Right hindlimb (tissue), 1 donor: Measurements from ENCODE around the gene SCGB1D2.
"Not testable (repeated sequence)": the region's sequence is repeated elsewhere in the genome, so short reads cannot be mapped to it uniquely, and the experiment has no call there.

Experiments used
- DNase-seq: peaks from one replicate; pipeline ENCODE4 v3.0.0-alpha.2; 2018

SCGB1D2 gene, protein sequence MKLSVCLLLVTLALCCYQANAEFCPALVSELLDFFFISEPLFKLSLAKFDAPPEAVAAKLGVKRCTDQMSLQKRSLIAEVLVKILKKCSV

DNA sequence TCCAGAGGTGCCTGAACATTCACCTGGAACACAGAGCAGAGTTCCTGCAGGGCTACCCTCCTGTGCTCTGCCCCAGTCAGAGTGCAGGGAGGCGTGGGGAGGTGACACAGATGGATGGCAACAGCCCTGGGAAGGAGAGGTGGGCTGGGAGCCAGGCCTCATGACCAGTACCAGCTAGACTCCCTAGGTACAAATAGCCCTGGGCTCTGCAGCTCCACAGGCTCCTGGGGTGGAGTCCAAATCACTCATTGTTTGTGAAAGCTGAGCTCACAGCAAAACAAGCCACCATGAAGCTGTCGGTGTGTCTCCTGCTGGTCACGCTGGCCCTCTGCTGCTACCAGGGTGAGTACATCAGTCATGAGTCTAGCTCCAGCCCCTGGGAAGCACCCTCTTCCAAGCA lies at the start of gene SCGB1D2:
Gene SCGB1D2, plus strand, starts transcription at position 219 of the 400 bp plus-strand sequence. Its CDS starts 69 bp downstream, at position 288.
- no peak for DNase-seq

DNA sequence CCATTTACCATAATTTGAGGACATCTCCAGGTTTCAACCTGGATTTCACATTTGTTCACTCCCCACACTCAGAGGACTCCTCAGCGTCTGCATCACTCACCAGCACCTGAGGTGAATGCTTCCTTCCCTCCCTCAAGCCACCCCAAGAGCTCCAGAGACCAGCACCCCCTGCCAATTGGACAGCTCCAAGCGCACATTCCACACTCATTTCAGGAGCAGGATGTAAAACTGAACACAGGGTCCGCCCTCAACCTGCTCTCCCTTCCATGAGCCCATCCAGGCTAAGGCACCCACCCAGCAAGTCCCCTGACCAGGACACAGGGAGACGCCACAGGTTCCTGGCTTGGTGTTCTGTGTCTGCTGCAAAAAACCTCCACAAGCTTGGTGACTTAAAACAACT lies 48.1 kb upstream of the SCGB1D2 start:
- no peak for DNase-seq

DNA sequence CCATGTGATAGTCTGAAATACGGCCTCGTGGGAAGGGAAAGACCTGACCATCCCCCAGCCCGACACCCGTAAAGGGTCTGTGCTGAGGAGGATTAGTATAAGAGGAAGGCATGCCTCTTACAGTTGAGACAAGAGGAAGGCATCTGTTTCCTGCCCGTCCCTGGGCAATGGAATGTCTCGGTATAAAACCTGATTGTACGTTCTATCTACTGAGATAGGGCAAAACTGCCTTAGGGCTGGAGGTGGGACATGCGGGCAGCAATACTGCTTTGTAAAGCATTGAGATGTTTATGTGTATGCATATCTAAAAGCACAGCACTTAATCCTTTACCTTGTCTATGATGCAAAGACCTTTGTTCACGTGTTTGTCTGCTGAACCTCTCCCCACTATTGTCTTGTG lies 47.0 kb upstream of the SCGB1D2 start:
- not testable (repeated sequence) for DNase-seq

DNA sequence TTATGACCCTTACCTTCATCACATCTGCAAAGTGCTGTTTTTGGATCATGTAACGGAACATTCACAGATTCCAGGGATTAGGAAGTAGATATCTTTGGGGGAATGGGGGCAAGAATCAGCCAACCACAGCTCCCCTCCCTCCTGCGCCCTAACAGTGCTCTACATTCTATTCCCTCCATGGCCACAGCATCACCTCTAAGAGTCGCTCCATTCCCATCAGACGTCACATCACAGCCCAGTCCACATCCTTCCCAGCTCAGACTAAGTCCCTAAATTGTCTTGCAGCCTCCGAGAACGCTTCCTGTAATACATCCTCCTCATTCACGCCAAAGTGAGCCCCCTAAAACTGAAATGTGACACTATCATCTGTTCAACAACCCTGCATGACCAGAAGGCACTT lies 46.1 kb upstream of the SCGB1D2 start:
- DNase-seq = no peak

DNA sequence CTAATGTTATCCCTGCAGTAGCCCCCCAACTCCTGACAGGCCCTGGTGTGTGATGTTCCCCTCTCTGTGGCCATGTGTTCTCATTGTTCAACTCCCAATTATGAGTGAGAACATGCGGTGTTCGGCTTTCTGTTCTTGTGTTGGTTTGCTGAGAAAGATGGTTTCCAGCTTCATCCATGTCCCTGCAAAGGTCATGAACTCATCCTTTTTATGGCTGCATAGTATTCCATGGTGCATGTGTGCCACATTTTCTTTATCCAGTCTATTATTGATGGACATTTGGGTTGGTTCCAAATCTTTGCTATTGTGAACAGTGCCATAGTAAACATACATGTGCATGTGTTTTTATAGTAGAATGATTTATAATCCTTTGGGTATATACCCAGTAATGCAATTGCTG lies 44.6 kb upstream of the SCGB1D2 start:
- not testable (repeated sequence) for DNase-seq

DNA sequence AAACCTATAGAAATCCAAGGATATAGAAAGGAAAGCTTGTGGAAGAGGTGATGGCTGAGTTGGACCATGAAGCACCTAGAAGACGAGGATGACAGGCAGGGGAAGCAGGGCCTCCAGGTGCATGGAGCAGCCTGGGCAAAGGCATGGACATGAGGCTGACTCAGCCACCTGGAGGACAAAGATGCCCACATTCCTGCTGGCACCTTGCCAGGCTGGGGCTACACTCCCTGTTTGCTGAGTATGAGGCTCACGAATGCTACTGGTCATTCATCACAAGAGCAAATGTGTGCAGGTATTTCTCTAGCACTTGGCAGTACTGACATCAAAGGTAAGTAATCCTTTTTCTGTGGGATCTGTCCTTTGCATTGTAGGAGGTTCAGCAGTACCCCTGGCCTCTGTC lies 40.7 kb upstream of the SCGB1D2 start:
- no peak for DNase-seq

DNA sequence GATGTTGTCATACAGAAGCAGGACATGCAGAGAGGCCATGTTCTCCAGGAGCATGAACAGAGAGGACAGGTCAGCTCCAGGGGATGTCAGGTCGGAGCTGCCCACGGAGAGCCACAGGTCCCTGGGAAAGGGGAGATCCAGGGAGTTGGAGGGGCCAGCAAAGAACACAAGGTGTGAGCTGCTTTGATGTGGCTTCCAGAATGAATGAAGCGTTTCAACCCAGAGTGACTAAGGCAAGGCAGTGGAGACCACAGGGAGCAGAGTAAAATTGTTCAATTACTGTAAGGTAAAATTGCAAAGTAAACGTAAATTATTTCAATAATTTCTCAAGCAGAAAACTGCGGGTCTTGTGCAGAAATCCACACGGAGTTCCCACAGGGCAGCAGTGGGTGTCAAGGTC lies 39.1 kb upstream of the SCGB1D2 start:
- no peak for DNase-seq

DNA sequence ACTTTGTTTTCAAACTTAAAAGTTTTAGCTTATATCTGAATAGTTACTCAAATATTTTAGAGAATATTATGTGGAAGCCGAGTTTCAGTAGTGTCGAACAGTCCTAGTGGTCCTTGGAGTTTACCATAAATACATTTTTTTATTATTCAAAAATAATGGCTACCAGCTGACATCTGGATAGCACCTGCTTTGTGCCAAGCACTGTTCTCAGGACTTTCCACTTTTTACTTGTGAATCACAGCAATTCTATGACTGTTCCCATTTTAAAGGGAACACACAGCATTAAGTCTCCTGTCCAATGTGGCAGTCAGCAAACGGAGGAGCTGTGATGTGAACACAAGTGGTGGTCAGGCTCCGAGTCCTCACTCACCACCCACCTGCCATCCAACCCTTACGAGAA lies 37.6 kb upstream of the SCGB1D2 start:
- DNase-seq = no peak

DNA sequence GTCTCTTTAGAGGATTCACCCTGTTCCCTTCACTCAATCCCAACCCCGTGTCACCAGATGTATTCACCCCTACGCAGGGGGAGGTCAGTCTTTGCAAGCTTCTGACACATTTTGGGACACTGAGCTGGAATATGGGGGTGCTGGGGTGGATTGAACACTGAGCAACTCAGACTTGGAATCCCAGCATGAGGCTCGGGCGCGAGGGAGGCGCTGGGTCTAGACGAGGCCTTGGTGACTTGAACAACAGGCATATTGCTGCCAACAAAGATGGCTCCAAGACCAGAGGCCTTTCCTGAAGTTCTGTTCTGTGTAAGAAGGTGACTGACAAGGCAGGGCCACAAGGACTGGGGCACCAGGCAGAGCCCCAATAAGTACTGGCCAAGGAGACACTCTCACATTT lies 36.6 kb upstream of the SCGB1D2 start:
- no peak for DNase-seq

DNA sequence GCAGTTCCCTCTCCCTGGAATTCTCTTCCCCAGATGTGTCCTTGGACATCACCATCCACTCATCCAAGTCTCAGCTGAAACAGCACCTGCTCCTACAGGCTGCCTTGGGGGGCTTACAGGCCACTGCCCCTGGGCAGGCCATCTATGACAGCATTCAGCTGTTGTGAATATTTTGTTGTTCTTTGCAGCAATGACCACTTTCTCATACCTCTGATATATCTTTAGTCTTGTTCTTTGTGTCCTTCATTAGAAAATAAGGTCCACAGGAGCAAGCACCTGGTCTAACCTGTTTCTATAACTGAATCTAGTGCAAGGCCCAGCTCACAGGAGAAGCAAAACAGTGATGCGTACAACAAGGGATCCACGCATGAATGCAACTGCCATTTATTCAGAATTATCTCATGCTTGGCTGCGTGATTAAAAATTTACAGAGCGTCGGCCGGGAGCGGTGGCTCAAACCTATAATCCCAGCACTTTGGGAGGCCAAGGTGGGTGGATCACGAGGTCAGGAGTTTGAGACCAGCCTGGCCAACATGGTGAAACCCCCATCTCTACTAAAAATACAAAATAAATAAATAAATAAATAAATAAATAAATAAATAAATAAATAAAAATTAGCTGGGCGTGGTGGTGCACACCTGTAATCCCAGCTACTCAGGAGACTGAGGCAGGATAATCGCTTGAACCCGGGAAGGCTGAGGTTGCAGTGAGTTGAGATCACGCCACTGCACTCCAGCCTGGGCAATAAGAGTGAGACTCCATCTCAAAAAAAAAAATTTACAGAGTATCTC lies 35.6 kb upstream of the SCGB1D2 start:
- not testable (repeated sequence) for DNase-seq

DNA sequence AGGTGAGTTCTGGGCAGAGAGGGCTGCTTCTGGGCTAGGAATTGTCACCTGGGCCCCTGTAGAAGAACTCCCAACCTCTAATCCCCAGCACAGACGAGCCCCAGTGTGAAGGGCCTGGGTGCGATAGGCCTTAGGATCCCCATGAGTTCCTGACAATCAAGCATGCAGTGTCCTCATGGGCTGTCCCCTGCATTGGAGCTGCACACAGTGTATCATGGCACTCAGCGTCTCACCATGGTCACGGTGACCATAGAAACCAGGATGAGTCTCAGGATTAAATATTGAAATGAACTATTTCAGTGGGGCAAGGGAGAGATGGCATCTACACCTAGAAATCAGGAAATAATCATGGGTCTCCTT lies 33.3 kb upstream of the SCGB1D2 start:
- DNase-seq = no peak

DNA sequence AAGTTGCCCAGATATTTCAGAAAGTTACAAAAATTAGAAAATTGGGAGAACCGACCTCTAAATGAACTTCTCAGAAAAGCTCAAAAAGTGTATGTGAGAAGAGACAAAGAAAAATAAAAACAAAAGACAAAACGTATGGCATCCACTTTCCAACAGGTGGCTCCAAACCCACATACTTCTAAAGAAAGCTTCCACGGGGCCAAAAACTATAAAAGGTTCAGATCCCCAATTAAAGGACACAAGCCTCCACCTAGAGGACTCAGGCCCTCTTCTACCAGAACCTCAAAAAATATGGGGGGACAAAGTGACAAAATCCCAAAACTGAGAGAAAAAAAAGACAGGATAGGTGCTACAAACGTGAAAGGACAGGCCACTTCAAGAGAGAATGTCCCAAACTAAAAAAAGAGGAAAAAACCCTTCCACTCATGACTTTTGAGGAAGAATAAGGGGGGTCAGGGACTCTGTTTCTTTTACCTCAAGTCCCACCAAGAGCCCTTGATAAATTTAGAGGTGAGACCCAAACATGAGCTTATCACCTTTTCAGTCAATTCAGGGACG lies 24.8 kb upstream of the SCGB1D2 start:
- no peak for DNase-seq

DNA sequence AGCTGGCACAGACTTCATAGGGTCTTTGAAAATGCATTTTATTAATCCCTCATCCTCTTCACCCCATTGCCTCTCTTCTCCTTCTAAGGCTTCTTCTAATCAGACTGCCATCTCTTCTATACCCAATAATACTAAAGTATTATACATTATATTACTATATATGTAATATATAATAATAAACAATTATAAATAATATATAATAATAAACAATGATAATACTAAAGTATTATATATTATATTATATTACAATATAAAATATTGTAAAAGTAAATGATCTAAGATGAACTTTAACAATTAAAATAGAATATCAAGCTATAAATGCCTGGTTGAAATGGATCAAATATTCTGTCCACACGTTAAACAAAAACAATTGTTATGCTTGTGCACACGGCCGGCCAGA lies 20.5 kb upstream of the SCGB1D2 start:
- DNase-seq = no peak

DNA sequence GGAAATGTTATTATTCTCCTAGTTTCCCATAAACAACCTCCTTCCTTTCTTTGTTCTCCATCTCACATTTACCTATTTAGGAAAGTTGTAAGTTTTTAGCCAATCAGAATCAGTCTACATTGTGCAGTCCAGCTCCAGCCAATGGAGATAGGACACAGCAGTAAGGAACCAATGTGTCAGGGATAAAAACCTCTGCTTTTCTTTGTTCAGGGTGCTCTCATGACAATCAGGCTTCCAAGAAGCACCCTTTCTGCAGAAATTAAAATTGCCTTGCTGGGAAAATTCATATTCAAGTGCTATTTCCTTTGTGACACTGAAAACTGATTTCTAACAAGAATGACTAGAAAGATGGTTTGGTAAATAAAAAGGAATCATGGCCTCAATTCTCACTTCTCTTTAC lies 18.9 kb upstream of the SCGB1D2 start:
- DNase-seq = no peak

DNA sequence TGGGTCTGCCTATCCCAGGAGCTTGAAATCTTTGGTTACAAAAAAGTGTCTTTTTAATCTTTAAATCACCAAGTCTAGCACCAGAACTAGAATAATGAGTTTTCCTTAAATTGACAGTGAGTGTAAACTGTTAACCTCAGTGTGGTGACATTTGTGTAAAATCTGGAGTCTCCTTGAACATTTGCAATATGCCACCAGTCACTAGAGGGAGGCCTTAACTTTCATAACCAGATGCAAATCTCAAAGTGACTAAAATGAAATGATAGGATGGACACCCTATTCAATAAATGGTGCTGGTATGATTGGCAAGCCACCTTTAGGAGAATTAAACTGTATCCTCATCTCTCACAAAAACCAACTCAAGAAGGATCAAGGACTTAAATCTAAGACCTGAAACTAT lies 8.3 kb upstream of the SCGB1D2 start:
- DNase-seq = no peak

DNA sequence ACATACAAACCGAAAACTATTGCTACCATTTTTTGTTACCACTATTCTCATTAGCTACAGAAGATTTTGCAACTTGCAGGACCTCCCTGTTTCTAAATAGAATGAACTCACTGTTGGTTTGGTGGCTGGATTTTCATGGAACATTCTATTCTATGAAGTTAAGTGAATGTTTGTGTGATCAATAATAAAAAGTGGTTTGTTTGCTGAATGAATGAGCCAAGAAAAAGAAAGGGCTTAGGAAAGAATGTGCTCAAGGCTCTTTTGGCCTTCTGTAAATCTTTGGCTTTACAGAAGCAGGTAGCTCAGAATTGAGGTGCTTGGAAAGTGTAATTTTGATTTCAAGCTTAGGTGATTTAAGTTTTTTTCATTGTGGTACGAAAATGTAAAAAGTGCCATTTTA lies 5.9 kb upstream of the SCGB1D2 start:
- DNase-seq = no peak

DNA sequence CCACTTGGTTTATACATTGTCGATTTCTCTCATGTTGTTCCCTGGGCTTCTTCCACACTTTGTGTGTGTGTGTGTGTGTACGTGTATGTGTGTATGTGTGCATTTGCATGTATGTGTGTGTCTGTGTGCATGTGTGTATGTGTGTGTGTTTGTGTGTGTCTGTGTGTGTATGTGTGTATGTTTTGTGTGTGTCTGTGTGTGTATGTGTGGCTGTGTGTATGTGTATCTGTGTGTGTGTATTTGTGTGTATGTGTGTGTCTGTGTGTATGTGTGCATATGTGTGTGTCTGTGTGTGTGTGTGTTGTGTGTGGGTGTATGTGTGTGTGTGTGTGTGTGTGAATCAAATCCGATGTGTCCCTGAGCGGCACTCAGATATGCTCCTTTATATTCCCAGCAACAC lies 4.5 kb upstream of the SCGB1D2 start:
- no peak for DNase-seq

DNA sequence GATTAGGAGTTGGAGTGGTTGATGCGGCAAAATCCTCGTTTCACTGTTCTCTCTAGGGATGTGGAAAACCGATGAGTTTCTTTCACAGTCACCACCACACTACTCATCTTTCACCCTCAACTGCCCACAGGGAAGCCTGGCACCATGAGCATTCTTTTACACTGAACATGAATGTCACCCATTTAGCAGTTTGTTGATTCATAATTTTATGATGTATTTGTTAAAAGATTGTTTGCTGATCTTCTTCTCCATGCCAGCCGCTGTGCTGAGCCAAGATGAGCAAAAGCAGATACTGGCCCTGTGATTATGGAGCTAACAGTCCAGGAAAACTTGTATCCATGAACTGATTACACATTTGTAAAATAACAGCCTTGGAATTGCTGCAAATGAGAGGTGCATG lies 3.9 kb upstream of the SCGB1D2 start:
- DNase-seq = no peak

DNA sequence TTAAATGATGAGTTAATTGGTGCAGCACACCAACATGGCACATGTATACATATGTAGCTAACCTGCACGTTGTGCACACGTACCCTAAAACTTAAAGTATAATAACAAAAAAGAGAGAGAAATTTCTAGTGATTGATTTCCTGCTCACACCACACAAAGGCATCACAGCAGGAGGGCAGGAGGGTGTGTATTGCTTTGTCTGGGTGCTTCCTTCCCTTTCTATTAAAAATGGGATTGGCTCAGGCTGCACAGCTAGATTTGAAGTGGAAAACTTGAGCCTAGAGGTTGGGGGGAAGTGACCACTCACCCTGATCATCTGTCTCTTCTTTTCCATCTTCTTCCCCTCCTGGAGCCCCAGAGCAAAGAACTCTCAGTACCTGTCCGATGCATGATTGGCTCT lies 944 bp upstream of the SCGB1D2 start:
- no peak for DNase-seq

DNA sequence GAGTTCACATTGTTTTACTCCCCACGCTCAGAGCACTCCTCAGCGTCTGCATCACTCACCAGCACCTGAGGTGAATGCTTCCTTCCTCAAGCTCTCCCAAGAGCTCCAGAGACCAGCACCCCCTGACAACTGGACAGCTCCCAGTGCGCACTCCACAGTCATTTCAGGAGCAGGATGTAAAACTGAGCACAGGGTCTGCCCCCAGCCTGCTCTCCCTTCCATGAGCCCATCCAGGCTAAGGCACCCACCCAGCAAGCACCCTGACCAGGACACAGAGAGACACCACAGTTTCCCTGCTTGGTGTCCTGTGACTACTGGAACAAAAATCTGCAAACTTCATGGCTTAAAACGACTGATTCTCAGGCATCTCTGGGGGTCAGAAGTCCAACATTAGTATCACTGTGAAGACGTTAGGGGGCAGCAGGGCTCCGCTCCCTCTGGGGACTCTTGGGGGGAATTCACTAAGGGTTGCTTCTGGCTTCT lies 3.3 kb downstream of the SCGB1D2 start:
- DNase-seq = peak; percentile 37

DNA sequence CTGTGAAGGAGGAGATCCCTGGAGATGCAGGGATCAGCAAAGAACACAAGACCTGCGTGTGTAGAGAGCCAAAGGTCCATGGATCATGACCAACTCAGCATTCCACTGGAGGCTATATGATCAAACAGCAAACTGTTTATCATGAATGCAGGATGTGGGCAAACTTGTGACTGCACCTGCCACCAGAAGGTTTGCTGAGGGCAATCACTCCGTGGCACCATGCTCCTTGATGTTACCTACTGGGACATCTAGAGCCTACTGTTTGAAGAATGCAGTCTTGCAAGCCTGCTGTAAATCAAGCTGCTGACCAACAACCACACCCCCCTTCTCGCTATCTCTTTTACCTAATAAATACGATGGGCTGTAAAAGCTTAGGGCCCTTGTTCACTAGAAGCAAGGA lies 9.7 kb downstream of the SCGB1D2 start:
- no peak for DNase-seq

DNA sequence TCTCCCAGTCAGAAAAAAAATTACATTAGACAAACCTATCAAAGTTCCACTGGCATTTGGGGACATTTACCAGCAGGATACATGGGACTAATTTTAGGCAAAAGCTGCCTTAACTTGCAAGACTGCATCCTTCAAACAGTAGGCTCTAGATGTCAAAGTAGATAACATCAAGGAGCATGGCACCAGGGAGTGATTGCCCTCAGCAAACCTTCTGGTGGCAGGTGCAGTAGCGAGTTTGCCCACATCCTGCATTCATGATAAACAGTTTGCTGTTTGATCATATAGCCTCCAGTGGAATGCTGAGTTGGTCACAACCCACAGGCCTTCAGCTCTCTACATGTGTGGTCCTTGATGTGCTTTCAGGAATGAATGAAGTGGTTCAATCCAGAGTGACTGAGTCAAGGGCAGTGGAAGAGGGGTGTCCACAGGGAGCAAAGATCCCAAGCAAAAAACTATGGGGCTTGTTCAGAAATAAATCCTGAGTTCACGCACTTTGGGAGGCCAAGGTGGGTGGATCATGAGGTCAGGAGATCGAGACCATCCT lies 12.0 kb downstream of the SCGB1D2 start:
- DNase-seq = no peak

DNA sequence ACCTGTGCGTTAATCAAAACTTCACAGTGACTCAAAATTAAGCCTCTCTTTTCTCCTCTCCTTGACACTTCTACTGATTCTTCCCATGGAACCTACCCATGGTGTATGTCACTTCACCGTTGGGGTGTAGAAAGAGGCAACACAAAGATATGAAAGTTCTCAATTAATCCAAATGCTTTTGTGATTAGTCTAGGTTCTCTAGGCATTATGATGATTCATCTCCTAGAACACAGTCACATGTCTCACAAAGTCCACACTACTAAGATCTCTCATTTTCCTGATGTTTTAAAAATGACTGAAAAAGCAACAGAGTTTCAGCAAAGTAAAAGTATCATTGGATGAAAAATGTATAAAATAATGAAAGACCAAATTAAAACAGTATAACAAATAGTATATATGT lies 14.2 kb downstream of the SCGB1D2 start:
- no peak for DNase-seq

DNA sequence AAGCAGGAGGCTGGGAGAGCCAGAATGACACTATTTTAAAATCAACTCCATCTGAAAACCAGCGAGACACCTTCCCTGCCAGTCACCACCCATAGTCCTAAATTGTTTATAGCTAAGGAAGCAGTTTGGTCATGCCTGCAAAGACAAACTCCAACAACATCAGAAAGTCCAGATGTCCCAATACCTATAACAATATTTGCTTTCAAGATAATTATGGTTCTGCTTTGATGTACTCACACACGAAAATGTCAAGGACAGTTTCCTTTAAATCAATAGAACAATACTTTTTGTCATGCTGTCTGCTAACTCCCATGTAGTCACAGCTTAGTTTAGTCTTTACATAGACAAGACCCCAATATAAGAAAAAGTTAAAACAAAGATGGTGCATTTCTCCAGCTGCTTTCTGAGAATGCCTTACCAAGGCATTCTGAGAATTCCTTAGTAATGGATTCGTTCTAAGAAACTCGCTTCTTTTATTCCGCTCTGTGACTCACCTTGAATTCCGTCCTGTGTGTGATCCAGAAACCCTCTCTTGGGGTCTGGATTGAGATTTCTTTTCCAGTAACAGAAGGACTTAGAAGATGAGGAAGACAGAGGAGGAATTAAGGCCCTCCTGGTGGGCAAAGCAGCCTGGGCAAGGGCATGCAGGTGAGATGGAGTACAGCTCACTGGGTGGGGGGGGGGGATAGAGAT lies 18.4 kb downstream of the SCGB1D2 start:
- no peak for DNase-seq
